Measurements from ENCODE around the gene SOX2.

SOX2 gene

GRCh38 chr3:181711325-181712135 is at the start of gene SOX2:
Gene SOX2, plus strand, starts transcription at chr3:181711925. Its CDS starts 436 bp downstream, at chr3:181712361.
- no peak for DNase-seq (ENCODE audit: low read depth in 1 of 2, low spot score in 1 of 2)

GRCh38 chr3:181683563-181683962 is 28.2 kb upstream of the SOX2 start:
- no peak for DNase-seq (ENCODE audit: low read depth in 1 of 2, low spot score in 1 of 2)

- DNase-seq (ENCODE audit: low read depth in 1 of 2, low spot score in 1 of 2), result no peak
Measured at GRCh38 chr3:181687190-181687589, 24.5 kb upstream of the SOX2 start.

- DNase-seq (ENCODE audit: low read depth in 1 of 2, low spot score in 1 of 2), result no peak
Measured at GRCh38 chr3:181687731-181688130, 24.0 kb upstream of the SOX2 start.

GRCh38 chr3:181689546-181689945 is 22.2 kb upstream of the SOX2 start:
- no peak for DNase-seq (ENCODE audit: low read depth in 1 of 2, low spot score in 1 of 2)

- DNase-seq (ENCODE audit: low read depth in 1 of 2, low spot score in 1 of 2), result no peak
Measured at GRCh38 chr3:181690769-181691168, 21.0 kb upstream of the SOX2 start.

GRCh38 chr3:181691901-181692300 is 19.8 kb upstream of the SOX2 start:
- no peak for DNase-seq (ENCODE audit: low read depth in 1 of 2, low spot score in 1 of 2)

- no peak for DNase-seq (ENCODE audit: low read depth in 1 of 2, low spot score in 1 of 2)
Measured at GRCh38 chr3:181692311-181693145, 19.2 kb upstream of the SOX2 start.

GRCh38 chr3:181693280-181693679 is 18.4 kb upstream of the SOX2 start:
- DNase-seq (ENCODE audit: low read depth in 1 of 2, low spot score in 1 of 2), result no peak

GRCh38 chr3:181694805-181695660 is 16.7 kb upstream of the SOX2 start:
- DNase-seq (ENCODE audit: low read depth in 1 of 2, low spot score in 1 of 2), result no peak

GRCh38 chr3:181695661-181696491 is 15.8 kb upstream of the SOX2 start:
- DNase-seq (ENCODE audit: low read depth in 1 of 2, low spot score in 1 of 2), result no peak

- DNase-seq (ENCODE audit: low read depth in 1 of 2, low spot score in 1 of 2), result no peak
Measured at GRCh38 chr3:181696626-181697230, 15.0 kb upstream of the SOX2 start.

- DNase-seq (ENCODE audit: low read depth in 1 of 2, low spot score in 1 of 2), result no peak
Measured at GRCh38 chr3:181698263-181698954, 13.3 kb upstream of the SOX2 start.

GRCh38 chr3:181699171-181699903 is 12.4 kb upstream of the SOX2 start:
- no peak for DNase-seq (ENCODE audit: low read depth in 1 of 2, low spot score in 1 of 2)

- DNase-seq (ENCODE audit: low read depth in 1 of 2, low spot score in 1 of 2), result peak in 1 of 2 donors; percentile 24
Measured at GRCh38 chr3:181700168-181701087, 11.3 kb upstream of the SOX2 start.

- no peak for DNase-seq (ENCODE audit: low read depth in 1 of 2, low spot score in 1 of 2)
Measured at GRCh38 chr3:181701096-181701495, 10.6 kb upstream of the SOX2 start.

- no peak for DNase-seq (ENCODE audit: low read depth in 1 of 2, low spot score in 1 of 2)
Measured at GRCh38 chr3:181703601-181704420, 7.9 kb upstream of the SOX2 start.
